DMS53 treated with DMSO at 0.1 percent for 48 hours (cell line): ENCODE data around the gene FBXW8.
"Not testable (repeated sequence)": the region's sequence is repeated elsewhere in the genome, so short reads cannot be mapped to it uniquely, and the experiment has no call there.

Source experiments
- DNase-seq: peaks from one replicate; lab custom pipeline; 2025; ENCODE audit not compliant: unreplicated experiment; lab: John Stamatoyannopoulos, UW

FBXW8 gene

GRCh38 chr12:117053050-117053400 is 142.3 kb downstream of the FBXW8 start:
- DNase-seq: no peak

- no peak for DNase-seq
These were observed 142.9 kb downstream of the FBXW8 start for GRCh38 chr12:117053597-117054201.

- DNase-seq: no peak
These were observed 143.5 kb downstream of the FBXW8 start for GRCh38 chr12:117054279-117054678.

GRCh38 chr12:117057626-117058025 is 146.9 kb downstream of the FBXW8 start:
- DNase-seq: not testable (repeated sequence)

GRCh38 chr12:117058442-117059072 is 147.8 kb downstream of the FBXW8 start:
- no peak for DNase-seq

DNA sequence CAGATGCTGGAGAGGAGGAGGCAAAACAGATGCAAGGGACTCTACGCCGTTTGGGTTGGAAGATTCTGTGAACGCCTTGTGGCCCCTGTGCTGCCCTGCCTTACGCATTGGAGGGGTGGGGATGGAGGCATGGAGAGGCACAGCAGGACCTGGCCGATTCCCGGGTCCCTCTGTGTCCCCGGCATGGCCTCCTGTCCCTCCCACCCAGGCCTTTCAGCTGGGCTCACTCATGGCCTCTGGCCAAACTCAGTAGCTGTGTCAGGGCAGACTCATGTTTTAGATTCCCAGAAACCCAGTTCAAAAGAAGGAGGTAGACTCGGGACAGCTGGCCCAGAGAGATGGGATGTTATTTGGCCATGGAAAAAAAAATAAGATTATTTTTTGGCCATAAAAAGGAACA is 148.4 kb downstream of the FBXW8 start:
- no peak for DNase-seq

- DNase-seq: no peak
These were observed 149.6 kb downstream of the FBXW8 start for GRCh38 chr12:117060246-117060928.

DNA sequence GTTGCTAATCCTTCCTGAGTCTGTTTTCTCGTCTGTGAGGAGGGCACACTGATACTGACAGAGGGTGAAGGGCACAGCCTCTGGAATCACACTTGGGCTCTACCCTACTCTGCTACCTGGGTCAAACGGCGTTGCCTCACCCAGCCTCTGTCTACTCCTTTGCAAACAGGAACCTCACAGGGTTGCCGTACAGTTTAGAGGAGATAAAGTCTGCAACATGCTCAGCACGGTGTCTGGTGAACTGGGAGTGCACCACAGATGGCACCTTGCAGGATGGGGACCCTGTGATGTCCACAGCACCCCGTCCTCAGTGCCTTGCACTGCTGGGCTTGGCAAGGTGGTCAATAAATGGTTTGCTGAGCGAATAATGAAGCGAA is 150.2 kb downstream of the FBXW8 start:
- no peak for DNase-seq

- DNase-seq: no peak
These were observed 150.9 kb downstream of the FBXW8 start for GRCh38 chr12:117061555-117062079.

- no peak for DNase-seq
These were observed 152.6 kb downstream of the FBXW8 start for GRCh38 chr12:117063162-117063911.

- no peak for DNase-seq
These were observed 153.3 kb downstream of the FBXW8 start for GRCh38 chr12:117064049-117064448.

DNA sequence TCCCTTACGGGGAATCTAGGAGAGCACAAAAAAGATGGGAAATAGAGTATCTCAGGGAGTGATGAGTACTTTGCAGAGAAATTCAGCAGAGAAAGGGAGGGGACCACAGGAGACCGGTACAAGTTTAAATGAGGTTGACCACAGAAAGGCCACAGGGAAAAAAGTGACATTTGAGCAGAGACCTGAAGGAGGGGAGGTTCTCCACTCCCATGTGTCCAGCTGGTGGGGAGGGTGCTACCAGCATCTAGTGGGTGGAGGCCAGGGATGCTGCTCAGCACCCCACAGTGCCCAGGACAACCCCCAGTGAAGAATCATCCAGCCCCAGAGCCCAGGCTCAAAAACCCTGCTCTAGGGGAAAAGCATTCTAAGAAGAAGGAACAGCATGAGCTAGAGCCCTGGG is 153.8 kb downstream of the FBXW8 start:
- DNase-seq: no peak

DNA sequence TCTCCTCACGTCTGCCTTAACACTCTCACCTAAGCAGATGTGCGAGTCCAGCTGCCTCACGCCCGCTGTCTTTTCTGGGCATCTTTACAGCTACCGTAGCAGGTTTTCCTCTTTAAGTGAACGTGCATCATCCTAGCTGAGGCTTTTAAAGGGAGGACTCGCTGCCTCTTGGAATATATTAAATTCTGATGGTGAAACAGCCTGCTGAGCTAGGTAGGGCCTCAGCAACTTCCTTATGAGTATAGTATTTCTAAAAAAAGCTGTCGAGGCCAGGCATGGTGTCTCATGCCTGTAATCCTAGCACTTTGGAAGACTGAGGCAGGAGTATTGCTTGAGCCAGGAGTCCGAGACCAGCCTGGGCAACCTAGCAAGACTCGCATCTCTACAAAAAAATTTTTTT is 156.3 kb downstream of the FBXW8 start:
- no peak for DNase-seq

GRCh38 chr12:117067638-117068037 is 156.9 kb downstream of the FBXW8 start:
- DNase-seq: no peak

GRCh38 chr12:117068492-117068891 is 157.7 kb downstream of the FBXW8 start:
- no peak for DNase-seq

GRCh38 chr12:117069101-117069797 is 158.5 kb downstream of the FBXW8 start:
- DNase-seq: no peak

DNA sequence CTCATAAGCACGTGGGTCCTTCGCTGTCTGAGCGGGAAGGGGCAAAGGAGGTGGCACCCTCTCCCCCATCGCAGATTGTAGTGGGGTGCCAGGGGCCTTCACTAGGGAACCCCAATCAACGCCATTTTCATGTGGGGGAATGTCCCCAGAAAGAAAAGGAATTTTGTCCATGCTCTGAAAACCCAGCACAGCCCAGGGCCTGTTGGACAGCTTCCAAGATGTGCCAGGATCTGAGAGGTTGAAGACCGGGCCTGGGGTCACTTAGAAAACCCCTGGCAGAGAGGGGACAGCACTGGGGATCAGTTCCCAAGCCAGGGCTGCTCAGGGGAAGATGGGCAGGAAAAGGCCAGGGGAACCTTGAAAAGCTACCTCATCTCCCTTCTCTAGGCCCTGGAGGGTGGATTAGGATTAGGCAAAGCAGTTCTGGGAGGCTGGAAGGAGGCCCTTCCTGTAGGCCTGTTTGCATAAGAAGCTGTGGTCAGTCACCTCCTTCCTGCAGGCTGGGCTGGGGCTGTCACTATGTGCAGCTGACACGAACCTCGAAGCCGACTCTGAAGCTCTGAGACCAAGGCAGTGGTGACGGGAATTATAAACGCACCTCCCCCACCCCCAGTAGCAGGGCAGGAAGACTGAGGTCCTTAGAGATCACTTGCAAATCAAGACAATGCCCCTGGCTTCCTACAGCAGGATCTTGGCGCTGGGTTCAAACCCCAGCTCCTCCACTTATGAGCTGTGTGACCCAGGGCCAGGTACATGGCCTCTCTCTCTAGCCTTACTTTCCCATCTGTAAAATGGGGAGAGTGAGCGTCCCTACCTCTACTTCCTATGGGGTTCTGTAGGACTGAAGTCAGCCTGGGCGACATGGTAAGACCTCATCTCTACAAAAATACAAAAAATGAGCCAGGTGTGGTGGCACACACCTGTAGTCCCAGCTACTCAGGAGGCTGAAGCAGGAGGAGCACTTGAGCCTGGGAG is 159.5 kb downstream of the FBXW8 start:
- DNase-seq: no peak

- DNase-seq: no peak
These were observed 160.3 kb downstream of the FBXW8 start for GRCh38 chr12:117071009-117071408.

GRCh38 chr12:117072106-117072505 is 161.4 kb downstream of the FBXW8 start:
- DNase-seq: no peak
